Tibial artery (tissue), 4 donors: ENCODE measurements around the gene RRAGC.
"Not testable (repeated sequence)": the region's sequence is repeated elsewhere in the genome, so short reads cannot be mapped to it uniquely, and the experiment has no call there.

ENCODE experiments used
- DNase-seq, 2 donors: peaks; one replicate each; pipeline ENCODE4 v3.0.0-alpha.2; 2019
- H3K27ac ChIP-seq, 2 donors: fragments of 200-600 bp; sonication (generic) in 1 of 2; 1 replicate in 1 of 2; 2 replicates in 1 of 2; pipeline ENCODE4 v1.5.1; 2018 to 2019; ENCODE audit warnings: mild to moderate bottlenecking in 1 of 2
- H3K27me3 ChIP-seq, 2 donors: fragments of 200-600 bp; sonication (generic) in 1 of 2; one replicate each; pipeline versions ENCODE4 v1.5.1 to v1.6.0; 2016 to 2019
- H3K36me3 ChIP-seq, 3 donors: fragments of 200-600 bp; sonication (generic) in 2 of 3; one replicate each; pipeline ENCODE4 v1.5.1; 2016 to 2019; ENCODE audit warnings: mild to moderate bottlenecking in 2 of 3
- H3K4me1 ChIP-seq, 4 donors: fragments of 200-600 bp; sonication (generic) in 2 of 4; 1 replicate in 3 of 4; 2 replicates in 1 of 4; pipeline ENCODE4 v1.5.1; 2016 to 2019
- H3K4me3 ChIP-seq, 2 donors: fragments of 200-600 bp; sonication (generic) in 1 of 2; 1 replicate in 1 of 2; 2 replicates in 1 of 2; pipeline ENCODE4 v1.5.1; 2018 to 2019; ENCODE audit warnings: mild to moderate bottlenecking in 2 of 2
- H3K9me3 ChIP-seq, 3 donors: fragments of 200-600 bp; sonication (generic) in 1 of 3; one replicate each; pipeline ENCODE4 v1.5.1; 2016 to 2019
- CTCF ChIP-seq, 2 experiments: fragments of 200-600 bp in 1 of 2; fragments of 450-650 bp in 1 of 2; IDR thresholded peaks; one replicate each; pipeline ENCODE4 v1.5.1; 2017 to 2019; ENCODE audit warnings: antibody characterized with exemption in 2 of 2, mild to moderate bottlenecking in 1 of 2, moderate library complexity in 1 of 2
- intact Hi-C: fragments of 100-400 bp; cut with DNase I; formaldehyde crosslinking; loops from one replicate; pipeline ENCODE4 v1.15.0; 2023; ENCODE audit warnings: low total_unique reads

RRAGC gene

DNA sequence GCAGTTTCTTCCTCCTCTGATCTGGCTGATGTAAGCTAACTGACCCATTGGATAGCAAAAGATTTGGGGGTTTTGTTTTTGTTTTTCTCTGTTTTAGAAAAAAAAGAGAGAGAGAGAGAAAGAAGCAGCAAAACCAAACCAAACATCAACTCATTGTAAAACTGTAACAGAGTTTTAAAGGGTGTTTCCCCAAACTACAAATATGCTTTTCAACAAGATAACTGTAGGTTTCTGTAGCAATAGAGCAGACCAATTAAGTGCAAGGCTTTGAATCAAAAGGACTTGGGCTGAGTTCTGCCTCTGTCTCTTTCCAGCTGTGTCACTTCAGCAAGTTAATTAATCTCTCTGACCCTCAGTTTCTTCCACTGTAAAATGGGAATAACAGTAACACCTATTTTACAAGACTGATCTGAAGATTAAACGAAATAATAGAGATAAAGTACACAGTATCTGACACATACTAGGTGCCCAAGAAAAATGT is 44.5 kb downstream of the RRAGC start:
- Histone ChIP-seq H3K27ac (no peak overlapping the region), H3K4me1 (peaks cover 0 to 15% (median 9%) of the 10 kb centered on the region in 4 donors), H3K9me3 (no peaks in the 10 kb centered on the region), H3K27me3 (peaks cover 2 to 81% of the 10 kb centered on the region in 2 donors), H3K4me3 (no peak overlapping the region), H3K36me3 (no peaks in the 10 kb centered on the region)
- intact Hi-C loops: loop anchor here (10.0 kb wide), 2 partner anchors 200 to 780 kb away; no protein-coding TSS in a partner anchor
- DNase-seq: no peak
- TF ChIP-seq CTCF (IDR thresholded peaks at IDR 0.05): no peak

DNA sequence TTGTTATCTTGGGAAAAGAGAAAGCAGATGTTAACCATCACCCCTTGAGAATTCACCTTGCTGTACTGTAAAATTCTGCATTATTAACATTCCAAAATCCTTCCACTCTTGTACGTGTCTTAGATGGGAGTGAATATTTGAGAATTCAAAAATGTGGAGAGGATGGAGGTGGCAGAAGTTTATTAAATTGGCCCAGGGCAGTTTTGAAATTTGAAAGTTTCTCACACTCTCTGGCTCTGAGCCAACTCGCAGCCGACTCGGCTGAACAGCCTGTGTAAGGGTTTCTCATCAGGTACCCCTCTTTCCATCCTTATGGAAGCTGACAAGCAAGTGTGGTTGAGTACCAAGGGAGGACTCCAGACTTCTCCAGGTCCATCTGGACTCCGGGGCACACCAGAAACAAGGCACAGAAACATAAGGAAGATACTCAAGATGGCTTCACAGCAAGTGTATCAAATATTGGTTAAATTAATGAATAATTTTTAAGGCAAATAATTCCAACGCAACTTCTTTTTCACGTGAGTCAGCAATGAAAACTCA is 45.1 kb downstream of the RRAGC start:
- Histone ChIP-seq H3K36me3 (no peaks in the 10 kb centered on the region), H3K4me1 (peaks cover 0 to 15% (median 9%) of the 10 kb centered on the region in 4 donors), H3K27ac (no peak overlapping the region), H3K9me3 (no peaks in the 10 kb centered on the region), H3K4me3 (no peak overlapping the region), H3K27me3 (peaks cover 2 to 85% of the 10 kb centered on the region in 2 donors)
- TF ChIP-seq CTCF (IDR thresholded peaks at IDR 0.05): no peak
- no peak for DNase-seq
- intact Hi-C loops: loop anchor here (10.0 kb wide), 2 partner anchors 200 to 780 kb away; no protein-coding TSS in a partner anchor

DNA sequence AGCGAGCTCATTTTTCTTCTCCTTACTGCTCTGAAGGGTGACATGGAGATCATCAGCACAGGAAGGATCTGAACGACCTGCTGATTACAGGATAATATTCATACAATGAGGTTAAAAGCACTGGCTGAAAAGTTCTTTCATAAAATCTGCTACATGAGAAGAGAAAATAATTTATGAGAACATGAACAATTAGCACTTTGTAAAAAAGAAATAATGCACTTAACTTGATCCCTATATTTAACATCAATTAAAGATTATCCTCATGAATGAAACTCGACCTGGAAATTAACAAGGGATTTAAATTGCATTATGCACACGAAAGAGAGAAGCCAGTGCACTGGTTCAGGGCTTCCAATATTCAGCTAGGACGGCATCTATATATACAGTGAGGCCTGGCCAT is 46.6 kb downstream of the RRAGC start:
- intact Hi-C loops: loop anchor here (10.0 kb wide), 2 partner anchors 198 to 778 kb away; no protein-coding TSS in a partner anchor
- H3K27ac ChIP-seq: no peak overlapping the region
- peaks cover 0 to 6% (median 2%) of the 10 kb centered on the region in 4 donors for H3K4me1 ChIP-seq
- no peak for TF ChIP-seq CTCF (IDR thresholded peaks at IDR 0.05)
- no peaks in the 10 kb centered on the region for H3K36me3 ChIP-seq
- no peaks in the 10 kb centered on the region for H3K9me3 ChIP-seq
- H3K27me3 ChIP-seq: peaks cover 0 to 71% of the 10 kb centered on the region in 2 donors
- DNase-seq: no peak
- H3K4me3 ChIP-seq: no peak overlapping the region

GRCh38 chr1:38811466-38811865 is 48.1 kb downstream of the RRAGC start:
- not testable (repeated sequence) for DNase-seq, H3K4me3 ChIP-seq, H3K9me3 ChIP-seq, H3K4me1 ChIP-seq, H3K27ac ChIP-seq, H3K36me3 ChIP-seq
- intact Hi-C loops: loop anchor here (10.0 kb wide), 2 partner anchors 197 to 777 kb away; no protein-coding TSS in a partner anchor
- H3K27me3 ChIP-seq: peaks cover 0 to 69% of the 10 kb centered on the region in 2 donors

DNA sequence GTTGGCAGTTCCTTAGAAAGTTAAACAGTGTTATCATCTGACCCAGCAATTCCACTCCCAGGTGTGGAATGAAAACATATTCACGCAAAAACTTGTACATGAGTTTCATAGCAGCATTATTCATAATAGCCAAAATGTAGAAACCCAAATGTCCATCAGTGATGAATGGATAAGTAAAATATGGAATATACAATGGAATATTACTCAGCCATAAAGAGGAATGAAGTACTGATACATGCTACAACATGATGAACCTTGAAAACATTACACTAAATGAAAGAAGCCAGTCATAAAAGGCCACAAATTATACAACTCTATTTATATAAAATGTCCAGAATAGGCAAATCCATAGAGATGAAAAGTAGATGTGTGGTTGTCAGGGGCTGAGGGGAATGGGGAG is 53.5 kb downstream of the RRAGC start:
- Histone ChIP-seq H3K4me3 (no peak overlapping the region), H3K9me3 (no peaks in the 10 kb centered on the region), H3K4me1 (peaks cover 0 to 11% (median 6%) of the 10 kb centered on the region in 4 donors), H3K27ac (no peak overlapping the region), H3K27me3 (peaks cover 0 to 80% of the 10 kb centered on the region in 2 donors), H3K36me3 (no peaks in the 10 kb centered on the region)
- DNase-seq: no peak
- intact Hi-C loops: no loop called here
- TF ChIP-seq CTCF (IDR thresholded peaks at IDR 0.05): no peak

GRCh38 chr1:38805036-38805435 is 54.5 kb downstream of the RRAGC start:
- Histone ChIP-seq H3K4me1 (peaks cover 0 to 11% (median 6%) of the 10 kb centered on the region in 4 donors), H3K4me3 (no peak overlapping the region), H3K36me3 (no peaks in the 10 kb centered on the region), H3K9me3 (no peaks in the 10 kb centered on the region), H3K27ac (no peak overlapping the region), H3K27me3 (peaks cover 0 to 72% of the 10 kb centered on the region in 2 donors)
- DNase-seq: no peak
- TF ChIP-seq CTCF (IDR thresholded peaks at IDR 0.05): no peak
- intact Hi-C loops: no loop called here
